Caco-2 (cell line): Measurements from ENCODE around the gene C16orf78. TPM values are rescaled to one million over a fixed set of nuclear protein-coding genes. Genes with fewer than 3 reads are reported as not detected.

ENCODE experiments used
- BruUV-seq: library from RNA; stranded (reverse); fragments of 400-500 nt; replicated peaks from 2 replicates; lab custom pipeline; 2021; lab: Mats Ljungman, UMichigan
- CTCF ChIA-PET: fragments of 300-600 bp; sonication (Branson Sonifier 250); formaldehyde crosslinking; loops from one replicate; lab custom pipeline; 2022; ENCODE audit warnings: antibody characterized with exemption; lab: Charles Lee
- POLR2A ChIA-PET: fragments of 300-600 bp; sonication (Branson Sonifier 250); formaldehyde crosslinking; loops from one replicate; lab custom pipeline; 2022; ENCODE audit warnings: antibody characterized with exemption; lab: Charles Lee
- DNase-seq, 2 experiments: peaks; one replicate each; pipeline versions ENCODE4 v3.0.0 to v3.0.0-alpha.2; 2020 to 2022
- H3K27me3 ChIP-seq: replicated peaks from 2 replicates; pipeline ENCODE4 v1.6.0; 2011; ENCODE audit warnings: low read length; ENCODE audit not compliant: control insufficient read depth, insufficient read depth
- H3K36me3 ChIP-seq: 2 replicates; pipeline ENCODE4 v1.5.1; 2011; ENCODE audit warnings: low read length; ENCODE audit not compliant: control insufficient read depth, insufficient read depth
- H3K4me1 ChIP-seq: fragments of 250-450 bp; sonication (Bioruptor Pico); 2 replicates; pipeline ENCODE4 v1.5.1; 2020; ENCODE audit warnings: mild to moderate bottlenecking
- H3K4me3 ChIP-seq: 2 replicates; pipeline ENCODE4 v1.5.1; 2011; ENCODE audit warnings: low read depth, mild to moderate bottlenecking, control low read depth, low read length
- H3K9me3 ChIP-seq: fragments of 250-450 bp; sonication (Bioruptor Pico); 2 replicates; pipeline ENCODE4 v1.5.1; 2020; ENCODE audit warnings: mild to moderate bottlenecking, moderate library complexity
- H3K27ac Mint-ChIP-seq: one replicate; pipeline ENCODE4 v1.8.0; 2022; ENCODE audit warnings: mixed read lengths; ENCODE audit not compliant: unreplicated experiment
- H3K27me3 Mint-ChIP-seq: one replicate; pipeline ENCODE4 v1.8.0; 2022; ENCODE audit warnings: mixed read lengths; ENCODE audit not compliant: insufficient read depth, unreplicated experiment
- H3K36me3 Mint-ChIP-seq: one replicate; pipeline ENCODE4 v1.8.0; 2022; ENCODE audit warnings: mild to moderate bottlenecking, mixed read lengths; ENCODE audit not compliant: insufficient read depth, unreplicated experiment
- H3K4me1 Mint-ChIP-seq: one replicate; pipeline ENCODE4 v1.8.0; 2022; ENCODE audit warnings: low read depth, mixed read lengths; ENCODE audit not compliant: unreplicated experiment
- H3K4me3 Mint-ChIP-seq: one replicate; pipeline ENCODE4 v1.8.0; 2022; ENCODE audit warnings: mild to moderate bottlenecking, moderate library complexity, mixed read lengths; ENCODE audit not compliant: unreplicated experiment
- H3K9me3 Mint-ChIP-seq: one replicate; pipeline ENCODE4 v1.8.0; 2022; ENCODE audit warnings: mixed read lengths; ENCODE audit not compliant: unreplicated experiment
- CTCF ChIP-seq, 2 experiments: fragments of 200-600 bp in 1 of 2; IDR thresholded peaks; 1 replicate in 1 of 2; 2 replicates in 1 of 2; pipeline versions ENCODE4 v1.5.1 to v1.8.0; 2011 to 2022; ENCODE audit warnings: antibody characterized with exemption in 1 of 2, control low read depth in 1 of 2, inconsistent platforms in 1 of 2, low read depth in 1 of 2, low read length in 1 of 2, mild to moderate bottlenecking in 1 of 2, moderate library complexity in 1 of 2; ENCODE audit not compliant: insufficient read depth in 1 of 2, severe bottlenecking in 1 of 2, unreplicated experiment in 1 of 2
- intact Hi-C: fragments of 100-400 bp; cut with micrococcal nuclease; formaldehyde crosslinking; loops from one replicate; pipeline ENCODE4 v1.10.0; 2022; ENCODE audit not compliant: unreplicated experiment
- total RNA-seq: library from RNA; stranded (reverse); gene quantifications from 2 replicates; pipeline ENCODE4 v1.2.3, GENCODE V29; 2022

C16orf78 gene
- total RNA-seq, 1 experiment from 2014 or later, result not detected

GRCh38 chr16:49344401-49344800 is 29.2 kb upstream of the C16orf78 start:
- no peaks in the 10 kb centered on the region for H3K36me3 Mint-ChIP-seq
- intact Hi-C loops, result no loop called here
- H3K4me3 Mint-ChIP-seq, result no peak overlapping the region
- no peak for DNase-seq
- no peak overlapping the region for H3K4me3 ChIP-seq
- H3K27me3 ChIP-seq, result no peaks in the 10 kb centered on the region
- BruUV-seq, result no TSS peak
- no peaks in the 10 kb centered on the region for H3K9me3 Mint-ChIP-seq
- no peaks in the 10 kb centered on the region for H3K36me3 ChIP-seq
- no peaks in the 10 kb centered on the region for H3K4me1 Mint-ChIP-seq
- no peaks in the 10 kb centered on the region for H3K4me1 ChIP-seq
- no peaks in the 10 kb centered on the region for H3K9me3 ChIP-seq
- peaks cover 12% of the 10 kb centered on the region for H3K27me3 Mint-ChIP-seq
- H3K27ac Mint-ChIP-seq, result no peak overlapping the region
- CTCF ChIA-PET, result no interaction called here
- no peak for TF ChIP-seq CTCF (IDR thresholded peaks at IDR 0.05; ENCODE audit: insufficient read depth in 1 of 2, low read depth in 1 of 2, low read length in 1 of 2, severe bottlenecking in 1 of 2, unreplicated experiment in 1 of 2)
- POLR2A ChIA-PET, result no interaction called here

GRCh38 chr16:49345829-49346228 is 27.8 kb upstream of the C16orf78 start:
- Histone ChIP-seq H3K4me3 (no peak overlapping the region), H3K27me3 (no peaks in the 10 kb centered on the region), H3K36me3 (no peaks in the 10 kb centered on the region), H3K4me1 (no peaks in the 10 kb centered on the region), H3K9me3 (no peaks in the 10 kb centered on the region)
- Mint-ChIP-seq H3K27ac (no peak overlapping the region), H3K27me3 (peaks cover 15% of the 10 kb centered on the region), H3K36me3 (no peaks in the 10 kb centered on the region), H3K4me1 (no peaks in the 10 kb centered on the region), H3K9me3 (no peaks in the 10 kb centered on the region), H3K4me3 (no peak overlapping the region)
- POLR2A ChIA-PET, result no interaction called here
- intact Hi-C loops, result no loop called here
- CTCF ChIA-PET, result no interaction called here
- no peak for TF ChIP-seq CTCF (IDR thresholded peaks at IDR 0.05; ENCODE audit: insufficient read depth in 1 of 2, low read depth in 1 of 2, low read length in 1 of 2, severe bottlenecking in 1 of 2, unreplicated experiment in 1 of 2)
- BruUV-seq, result no TSS peak
- peak in 1 of 2 experiments; percentile 41 for DNase-seq

GRCh38 chr16:49346459-49346858 is 27.1 kb upstream of the C16orf78 start:
- H3K9me3 ChIP-seq, result no peaks in the 10 kb centered on the region

More at GRCh38 chr16:49346459-49346858, 27.1 kb upstream of the C16orf78 start:
- H3K9me3 Mint-ChIP-seq, result no peaks in the 10 kb centered on the region
- CTCF ChIA-PET, result no interaction called here
- no TSS peak for BruUV-seq
- H3K27me3 ChIP-seq, result no peaks in the 10 kb centered on the region
- H3K27ac Mint-ChIP-seq, result no peak overlapping the region
- TF ChIP-seq CTCF (IDR thresholded peaks at IDR 0.05; ENCODE audit: insufficient read depth in 1 of 2, low read depth in 1 of 2, low read length in 1 of 2, severe bottlenecking in 1 of 2, unreplicated experiment in 1 of 2), result no peak
- H3K4me3 ChIP-seq, result no peak overlapping the region
- intact Hi-C loops, result no loop called here
- no peaks in the 10 kb centered on the region for H3K4me1 Mint-ChIP-seq
- no peaks in the 10 kb centered on the region for H3K4me1 ChIP-seq
- H3K36me3 Mint-ChIP-seq, result no peaks in the 10 kb centered on the region
- H3K27me3 Mint-ChIP-seq, result peaks cover 12% of the 10 kb centered on the region
- no peaks in the 10 kb centered on the region for H3K36me3 ChIP-seq
- POLR2A ChIA-PET, result no interaction called here
- DNase-seq, result no peak
- no peak overlapping the region for H3K4me3 Mint-ChIP-seq
